HepG2 (cell line): Measurements from ENCODE around the gene ATAD2B. TPM values are rescaled to one million over a fixed set of nuclear protein-coding genes. Genes with fewer than 3 reads are reported as not detected.

ENCODE experiments used
- ATAC-seq: fragments of 200-7000 bp; cut with Tn5 transposase; 3 replicates; pipeline ENCODE4 v1.9.1; 2020; ENCODE audit warnings: mild to moderate bottlenecking, moderate library complexity
- BruUV-seq: library from RNA; stranded (reverse); fragments of 400-500 nt; replicated peaks from 2 replicates; lab custom pipeline; 2021; lab: Mats Ljungman, UMichigan
- CTCF ChIA-PET: fragments of 300-600 bp; formaldehyde crosslinking; extraction: SDS; loops from one replicate; lab custom pipeline; 2021; ENCODE audit warnings: low total read pairs, inconsistent platforms, low intra/inter-chr PET ratio; lab: Yijun Ruan, JAX
- POLR2A ChIA-PET: fragments of 350-600 bp; sonication (Branson Sonifier 250); formaldehyde crosslinking; loops from one replicate; lab custom pipeline; 2020; ENCODE audit warnings: antibody characterized with exemption, inconsistent platforms; lab: Yijun Ruan, JAX
- DNase-seq: peaks from one replicate; pipeline ENCODE4 v3.0.0-alpha.2; 2015; ENCODE audit warnings: low spot score
- FAIRE-seq: peaks from 3 replicates; lab custom pipeline; 2011; peaks lifted over from hg19 to GRCh38; lab: Jason Lieb, UNC
- H2AFZ ChIP-seq: one replicate; pipeline ENCODE4 v1.6.1; 2011; ENCODE audit warnings: low read length, inconsistent platforms
- H3K27ac ChIP-seq: fragments of 300-600 bp; 3 replicates; pipeline ENCODE4 v1.8.0; 2011; ENCODE audit warnings: mixed run types, mild to moderate bottlenecking, mixed read lengths, low read length, inconsistent platforms; ENCODE audit not compliant: insufficient read depth; ENCODE audit errors: extremely low read length
- H3K27me3 ChIP-seq, 2 experiments: fragments of 200-600 bp in 1 of 2; 2 replicates in 1 of 2; 3 replicates in 1 of 2; pipeline versions ENCODE4 v1.6.0 to v1.8.0; 2011; ENCODE audit warnings: low read length in 2 of 2, mild to moderate bottlenecking in 2 of 2, moderate library complexity in 2 of 2, inconsistent platforms in 1 of 2; ENCODE audit not compliant: insufficient read depth in 2 of 2, control insufficient read depth in 1 of 2
- H3K36me3 ChIP-seq, 2 experiments: fragments of 200-600 bp in 1 of 2; replicated peaks in 1 of 2; 2 replicates in 1 of 2; 3 replicates in 1 of 2; pipeline versions ENCODE4 v1.5.1 to v1.8.0; 2011; ENCODE audit warnings: low read length in 2 of 2, inconsistent platforms in 1 of 2; ENCODE audit not compliant: insufficient read depth in 2 of 2, control insufficient read depth in 1 of 2
- H3K4me1 ChIP-seq: 2 replicates; pipeline ENCODE4 v1.5.1; 2012; ENCODE audit warnings: low read length, inconsistent platforms; ENCODE audit not compliant: insufficient read depth
- H3K4me2 ChIP-seq: 2 replicates; pipeline ENCODE4 v1.6.0; 2011; ENCODE audit warnings: low read depth, low read length, inconsistent platforms
- H3K4me3 ChIP-seq, 3 experiments: fragments of 200-600 bp in 1 of 3; sonication (generic), shearing (Covaris generic) in 1 of 3; replicated peaks in 1 of 3; 2 replicates each; pipeline ENCODE4 v1.5.1; 2011 to 2016; ENCODE audit warnings: low read length in 3 of 3, inconsistent platforms in 2 of 3, low read depth in 2 of 3, mild to moderate bottlenecking in 2 of 3, control low read depth in 1 of 3, mixed read lengths in 1 of 3; ENCODE audit not compliant: insufficient read depth in 1 of 3
- H3K79me2 ChIP-seq: one replicate; pipeline ENCODE4 v1.6.1; 2011; ENCODE audit warnings: low read length, inconsistent platforms; ENCODE audit not compliant: insufficient read depth
- H3K9ac ChIP-seq: 2 replicates; pipeline ENCODE4 v1.6.0; 2011; ENCODE audit warnings: mild to moderate bottlenecking, low read depth, low read length, inconsistent platforms; ENCODE audit not compliant: insufficient read depth
- H3K9me3 ChIP-seq: 2 replicates; pipeline ENCODE4 v1.5.1; 2012; ENCODE audit warnings: mild to moderate bottlenecking, low read length
- H4K20me1 ChIP-seq: 2 replicates; pipeline ENCODE4 v1.6.0; 2011; ENCODE audit warnings: inconsistent platforms, mild to moderate bottlenecking, low read length, moderate library complexity; ENCODE audit not compliant: insufficient read depth
- AFF4 ChIP-seq: sonication (generic); formaldehyde crosslinking; IDR thresholded peaks from 2 replicates; pipeline ENCODE4 v1.4.0; 2020; ENCODE audit warnings: missing genetic modification reagents
- BATF2 ChIP-seq: sonication (generic); formaldehyde crosslinking; IDR thresholded peaks from 2 replicates; pipeline ENCODE4 v1.8.0; 2022; ENCODE audit warnings: mild to moderate bottlenecking, missing genetic modification reagents, moderate library complexity
- GABPB1 ChIP-seq: IDR thresholded peaks from 2 replicates; pipeline ENCODE4 v1.6.1; 2016; ENCODE audit warnings: mild to moderate bottlenecking, missing genetic modification reagents, moderate library complexity, missing compliant biosample characterization
- HNRNPK ChIP-seq: fragments of 200-400 bp; formaldehyde crosslinking; IDR thresholded peaks from 2 replicates; pipeline ENCODE4 v1.6.1; 2018; ENCODE audit warnings: low read length, low read depth, moderate library complexity, mild to moderate bottlenecking; ENCODE audit not compliant: poor library complexity, severe bottlenecking
- NCOA1 ChIP-seq: sonication (generic); formaldehyde crosslinking; IDR thresholded peaks from 2 replicates; pipeline ENCODE4 v1.9.0; 2021; ENCODE audit warnings: missing genetic modification reagents
- NFKBIZ ChIP-seq: IDR thresholded peaks from 2 replicates; pipeline ENCODE4 v1.6.1; 2018; ENCODE audit warnings: missing genetic modification reagents, missing compliant biosample characterization
- NKX3-1 ChIP-seq: sonication (generic); formaldehyde crosslinking; IDR thresholded peaks from 2 replicates; pipeline ENCODE4 v1.5.0; 2020; ENCODE audit warnings: missing genetic modification reagents
- PCBP1 ChIP-seq: fragments of 200-400 bp; formaldehyde crosslinking; IDR thresholded peaks from 2 replicates; pipeline ENCODE4 v1.6.1; 2017; ENCODE audit warnings: mild to moderate bottlenecking, low read depth, low read length, borderline replicate concordance
- SMARCE1 ChIP-seq: fragments of 450-650 bp; IDR thresholded peaks from 2 replicates; pipeline ENCODE4 v1.6.1; 2017; ENCODE audit warnings: borderline replicate concordance
- SP5 ChIP-seq: IDR thresholded peaks from 2 replicates; pipeline ENCODE4 v1.6.1; 2016; ENCODE audit warnings: low read depth, borderline replicate concordance
- SSRP1 ChIP-seq: IDR thresholded peaks from 2 replicates; pipeline ENCODE4 v1.6.1; 2016; ENCODE audit warnings: control low read depth
- SYNCRIP ChIP-seq: fragments of 200-400 bp; formaldehyde crosslinking; IDR thresholded peaks from 2 replicates; pipeline ENCODE4 v1.6.1; 2018; ENCODE audit warnings: mild to moderate bottlenecking, low read depth, low read length; ENCODE audit not compliant: insufficient read depth
- WIZ ChIP-seq: sonication (generic); formaldehyde crosslinking; IDR thresholded peaks from 2 replicates; pipeline ENCODE4 v1.5.1; 2020; ENCODE audit warnings: mild to moderate bottlenecking, missing genetic modification reagents
- ZHX1 ChIP-seq: sonication (generic); formaldehyde crosslinking; IDR thresholded peaks from 2 replicates; pipeline ENCODE4 v1.8.1; 2022; ENCODE audit warnings: low read depth, mild to moderate bottlenecking, missing genetic modification reagents
- ZNF331 ChIP-seq: sonication (generic); formaldehyde crosslinking; IDR thresholded peaks from 2 replicates; pipeline ENCODE4 v1.4.0; 2020; ENCODE audit warnings: missing genetic modification reagents
- ZNF446 ChIP-seq: sonication (generic); formaldehyde crosslinking; IDR thresholded peaks from 2 replicates; pipeline ENCODE4 v1.5.0; 2020; ENCODE audit warnings: mild to moderate bottlenecking, missing genetic modification reagents
- ZNF460 ChIP-seq: sonication (generic); formaldehyde crosslinking; IDR thresholded peaks from 2 replicates; pipeline ENCODE4 v1.5.1; 2020; ENCODE audit warnings: missing genetic modification reagents, mild to moderate bottlenecking, borderline replicate concordance
- ZNF501 ChIP-seq: sonication (generic); formaldehyde crosslinking; IDR thresholded peaks from 2 replicates; pipeline ENCODE4 v1.5.1; 2020; ENCODE audit warnings: mild to moderate bottlenecking, moderate library complexity, missing genetic modification reagents
- ZNF577 ChIP-seq: sonication (generic); formaldehyde crosslinking; IDR thresholded peaks from 2 replicates; pipeline ENCODE4 v1.4.0; 2020; ENCODE audit warnings: mild to moderate bottlenecking, low read depth, missing genetic modification reagents, borderline replicate concordance
- ZNF724P ChIP-seq: sonication (generic); formaldehyde crosslinking; IDR thresholded peaks from 2 replicates; pipeline ENCODE4 v1.8.0; 2022; ENCODE audit warnings: missing genetic modification reagents, borderline replicate concordance
- WGBS: methylation state at CpG from one replicate; pipeline ENCODE4 v1.1.6; 2017; ENCODE audit warnings: low lambda C conversion rate; 5-methylcytosine and 5-hydroxymethylcytosine counted together
- in situ Hi-C: cut with HindIII; loops from 2 replicates; pipeline ENCODE4 v1.10.0; 2017; ENCODE audit warnings: low pct_unique_long_range_greater_than_20kb; ENCODE audit not compliant: extremely low pct_ligation_motif_present
- intact Hi-C: fragments of 100-400 bp; cut with micrococcal nuclease; formaldehyde crosslinking; loops from one replicate; pipeline ENCODE4 v1.10.0; 2022; ENCODE audit not compliant: unreplicated experiment
- polyA plus RNA-seq, 8 experiments: library from polyadenylated mRNA; depleted of rRNA in 3 of 8; stranded (reverse) in 7 of 8; unstranded in 1 of 8; fragments of >200 nt; fragmentation: Illumina TruSeq in 4 of 8; extraction: Trizol in 4 of 8; gene quantifications; 2 replicates each; pipeline versions ENCODE4 v1.2.1 to v1.2.3, GENCODE V29; 2011 to 2016; ENCODE audit warnings: low read depth in 4 of 8, missing spikeins in 1 of 8, mixed read lengths in 1 of 8; ENCODE audit not compliant: insufficient read depth in 1 of 8
- total RNA-seq, 5 experiments: library from RNA; depleted of rRNA; stranded (reverse); fragments of >200 nt; fragmentation: Illumina TruSeq; extraction: Trizol; gene quantifications; 2 replicates each; pipeline ENCODE4 v1.2.3, GENCODE V29; 2016; ENCODE audit warnings: low read depth in 1 of 5

The ATAD2B gene
- total and polyA plus RNA-seq, 2 of the 13 experiments (the other 11 are each of a cell fraction or from before 2014, with no cell fraction given): 5.3 to 22.2 TPM

- DNase-seq (no peak), FAIRE-seq (no peak), ATAC-seq (no peak)
- no peaks in the 10 kb centered on the region for H4K20me1 ChIP-seq
- H3K27ac ChIP-seq: no peak overlapping the region
- H3K4me1 ChIP-seq: no peaks in the 10 kb centered on the region
- WGBS: 97% methylated on average over 2 of the region's 2 CpGs
- H3K4me3 ChIP-seq: no peak overlapping the region
- H3K27me3 ChIP-seq: no peaks in the 10 kb centered on the region
- no peaks in the 10 kb centered on the region for H3K79me2 ChIP-seq
- CTCF ChIA-PET: no interaction called here
- in situ Hi-C loops: no loop called here
- TF ChIP-seq NCOA1 (CRISPR knock-in tag) (no peak), ZNF460 (CRISPR knock-in tag) (no peak), ZHX1 (CRISPR knock-in tag) (no peak), AFF4 (no peak), SYNCRIP (no peak), WIZ (CRISPR knock-in tag) (no peak), SP5 (CRISPR knock-in tag) (no peak), NKX3-1 (CRISPR knock-in tag) (no peak), BATF2 (CRISPR knock-in tag) (no peak), SMARCE1 (no peak), NFKBIZ (CRISPR knock-in tag) (no peak), ZNF724P (no peak), GABPB1 (CRISPR knock-in tag) (no peak), ZNF446 (CRISPR knock-in tag) (no peak), PCBP1 (no peak), ZNF331 (CRISPR knock-in tag) (no peak), ZNF501 (CRISPR knock-in tag) (no peak), HNRNPK (no peak), ZNF577 (CRISPR knock-in tag) (no peak), SSRP1 (CRISPR knock-in tag) (no peak)
- POLR2A ChIA-PET: no interaction called here
- intact Hi-C loops: no loop called here
- no TSS peak for BruUV-seq
- H3K9ac ChIP-seq: no peak overlapping the region
- H3K9me3 ChIP-seq: no peaks in the 10 kb centered on the region
- H2AFZ ChIP-seq: no peak overlapping the region
- H3K36me3 ChIP-seq: peaks cover 11 to 41% of the 10 kb centered on the region in 2 experiments; a peak in 4 of 5 replicates
- H3K4me2 ChIP-seq: no peak overlapping the region
Measured at GRCh38 chr2:23859983-23860382, 66.9 kb downstream of the ATAD2B start.
